Skeletal muscle tissue (tissue), 4 donors: ENCODE results near the gene TAT. TPM values are rescaled to one million over a fixed set of nuclear protein-coding genes. Genes with fewer than 3 reads are reported as not detected.
"Not testable (repeated sequence)": the region's sequence is repeated elsewhere in the genome, so short reads cannot be mapped to it uniquely, and the experiment has no call there.

ENCODE experiments used
- H3K27ac ChIP-seq: one replicate; pipeline ENCODE4 v1.7.0; 2013; ENCODE audit warnings: mild to moderate bottlenecking, low read depth, low read length, inconsistent platforms
- H3K27me3 ChIP-seq, 3 donors: one replicate each; pipeline ENCODE4 v1.7.0; 2013; ENCODE audit warnings: low read length in 3 of 3; ENCODE audit not compliant: control insufficient read depth in 3 of 3, insufficient read depth in 3 of 3
- H3K36me3 ChIP-seq, 3 donors: one replicate each; pipeline ENCODE4 v1.7.0; 2013; ENCODE audit warnings: low read length in 3 of 3; ENCODE audit not compliant: control insufficient read depth in 3 of 3, insufficient read depth in 3 of 3
- H3K4me1 ChIP-seq, 3 donors: one replicate each; pipeline ENCODE4 v1.7.0; 2013; ENCODE audit warnings: low read length in 3 of 3, mild to moderate bottlenecking in 3 of 3; ENCODE audit not compliant: control insufficient read depth in 3 of 3, insufficient read depth in 3 of 3
- H3K4me3 ChIP-seq, 3 donors: one replicate each; pipeline ENCODE4 v1.7.0; 2013; ENCODE audit warnings: low read length in 3 of 3
- H3K9ac ChIP-seq, 3 donors: one replicate each; pipeline ENCODE4 v1.7.0; 2013; ENCODE audit warnings: low read length in 3 of 3, mild to moderate bottlenecking in 3 of 3, moderate library complexity in 2 of 3, low read depth in 1 of 3
- H3K9me3 ChIP-seq, 3 donors: one replicate each; pipeline ENCODE4 v1.7.0; 2013; ENCODE audit warnings: low read length in 3 of 3; ENCODE audit not compliant: control insufficient read depth in 3 of 3
- total RNA-seq: library from RNA; depleted of rRNA; stranded (reverse); fragments of >200 nt; gene quantifications from one replicate; pipeline ENCODE4 v1.2.3, GENCODE V29; 2014
- donor health status: Osteomylitis.

The TAT gene
- total RNA-seq, 1 donor from 2014 or later: not detected

- H3K9me3 ChIP-seq: no peaks in the 10 kb centered on the region
- peaks cover 0 to 5% (median 0%) of the 10 kb centered on the region in 3 donors for H3K27me3 ChIP-seq
- no peaks in the 10 kb centered on the region for H3K36me3 ChIP-seq
- H3K4me3 ChIP-seq: no peak overlapping the region
- H3K27ac ChIP-seq: no peak overlapping the region
- no peak overlapping the region for H3K9ac ChIP-seq
- no peaks in the 10 kb centered on the region for H3K4me1 ChIP-seq
These were observed 8.4 kb upstream of the TAT start for GRCh38 chr16:71585318-71585703.

GRCh38 chr16:71584543-71585317 lies 7.8 kb upstream of the TAT start:
- H3K9ac ChIP-seq: no peak overlapping the region
- H3K4me1 ChIP-seq: no peaks in the 10 kb centered on the region

GRCh38 chr16:71582553-71582848 lies 5.6 kb upstream of the TAT start:
- H3K36me3 ChIP-seq, H3K27ac ChIP-seq, H3K9me3 ChIP-seq, H3K4me3 ChIP-seq, H3K4me1 ChIP-seq, H3K9ac ChIP-seq: not testable (repeated sequence)
- peaks cover 0 to 11% (median 0%) of the 10 kb centered on the region in 3 donors for H3K27me3 ChIP-seq

More at GRCh38 chr16:71584543-71585317, 7.8 kb upstream of the TAT start:
- H3K27me3 ChIP-seq: peaks cover 0 to 8% (median 0%) of the 10 kb centered on the region in 3 donors
- no peak overlapping the region for H3K27ac ChIP-seq
- no peaks in the 10 kb centered on the region for H3K9me3 ChIP-seq
- H3K36me3 ChIP-seq: no peaks in the 10 kb centered on the region
- H3K4me3 ChIP-seq: no peak overlapping the region

GRCh38 chr16:71574702-71575101 lies 2.2 kb downstream of the TAT start:
- Histone ChIP-seq H3K27ac (no peak overlapping the region), H3K36me3 (no peaks in the 10 kb centered on the region), H3K27me3 (peaks cover 0 to 9% (median 0%) of the 10 kb centered on the region in 3 donors), H3K4me1 (no peaks in the 10 kb centered on the region), H3K9ac (no peak overlapping the region), H3K9me3 (no peaks in the 10 kb centered on the region), H3K4me3 (no peak overlapping the region)

GRCh38 chr16:71573387-71574094 lies 3.4 kb downstream of the TAT start:
- Histone ChIP-seq H3K27ac (no peak overlapping the region), H3K4me3 (no peak overlapping the region), H3K9me3 (no peaks in the 10 kb centered on the region), H3K36me3 (no peaks in the 10 kb centered on the region), H3K9ac (no peak overlapping the region), H3K4me1 (no peaks in the 10 kb centered on the region), H3K27me3 (peaks cover 0 to 12% (median 0%) of the 10 kb centered on the region in 3 donors)

GRCh38 chr16:71572497-71573116 lies 4.3 kb downstream of the TAT start:
- Histone ChIP-seq H3K9ac (no peak overlapping the region), H3K27me3 (peaks cover 0 to 9% (median 0%) of the 10 kb centered on the region in 3 donors), H3K9me3 (no peaks in the 10 kb centered on the region), H3K36me3 (no peaks in the 10 kb centered on the region), H3K27ac (no peak overlapping the region), H3K4me1 (no peaks in the 10 kb centered on the region), H3K4me3 (no peak overlapping the region)

- no peak overlapping the region for H3K4me3 ChIP-seq
- no peak overlapping the region for H3K9ac ChIP-seq
- peaks cover 0 to 3% (median 0%) of the 10 kb centered on the region in 3 donors for H3K4me1 ChIP-seq
- peaks cover 0 to 2% (median 0%) of the 10 kb centered on the region in 3 donors for H3K27me3 ChIP-seq
- H3K27ac ChIP-seq: no peak overlapping the region
- no peaks in the 10 kb centered on the region for H3K36me3 ChIP-seq
- H3K9me3 ChIP-seq: no peaks in the 10 kb centered on the region
These were observed 6.7 kb downstream of the TAT start for GRCh38 chr16:71570144-71570543.

- H3K4me1 ChIP-seq: peaks cover 0 to 4% (median 3%) of the 10 kb centered on the region in 3 donors
- no peaks in the 10 kb centered on the region for H3K9me3 ChIP-seq
- peaks cover 0 to 5% (median 2%) of the 10 kb centered on the region in 3 donors for H3K27me3 ChIP-seq
- no peaks in the 10 kb centered on the region for H3K36me3 ChIP-seq
- no peak overlapping the region for H3K4me3 ChIP-seq
- H3K9ac ChIP-seq: no peak overlapping the region
- no peak overlapping the region for H3K27ac ChIP-seq
These were observed 7.3 kb downstream of the TAT start for GRCh38 chr16:71569621-71570020.

- Histone ChIP-seq H3K36me3 (no peaks in the 10 kb centered on the region), H3K27ac (no peak overlapping the region), H3K9me3 (no peaks in the 10 kb centered on the region), H3K4me3 (no peak overlapping the region), H3K9ac (no peak overlapping the region), H3K27me3 (peaks cover 0 to 6% (median 2%) of the 10 kb centered on the region in 3 donors), H3K4me1 (peaks cover 0 to 9% (median 7%) of the 10 kb centered on the region in 3 donors)
These were observed 8.3 kb downstream of the TAT start for GRCh38 chr16:71568551-71568950.

GRCh38 chr16:71567931-71568330 lies 9.0 kb downstream of the TAT start:
- Histone ChIP-seq H3K9ac (no peak overlapping the region), H3K9me3 (no peaks in the 10 kb centered on the region), H3K27me3 (peaks cover 0 to 6% (median 2%) of the 10 kb centered on the region in 3 donors), H3K27ac (no peak overlapping the region), H3K4me1 (peaks cover 0 to 9% (median 7%) of the 10 kb centered on the region in 3 donors), H3K4me3 (no peak overlapping the region), H3K36me3 (no peaks in the 10 kb centered on the region)
